Nephron progenitor cell (in vitro differentiated cells): ENCODE measurements around the gene ABCA3.

Experiments used
- DNase-seq: peaks from one replicate; pipeline ENCODE4 v3.0.0; 2021
- H3K27ac Mint-ChIP-seq: 2 replicates; pipeline ENCODE4 v1.8.0; 2021; ENCODE audit warnings: mild to moderate bottlenecking, moderate library complexity, mixed read lengths
- H3K27me3 Mint-ChIP-seq: 2 replicates; pipeline ENCODE4 v1.8.0; 2021; ENCODE audit warnings: mild to moderate bottlenecking, low read depth, mixed read lengths; ENCODE audit not compliant: poor library complexity
- H3K36me3 Mint-ChIP-seq: 2 replicates; pipeline ENCODE4 v1.8.0; 2021; ENCODE audit warnings: low read depth, mixed read lengths
- H3K4me1 Mint-ChIP-seq: 2 replicates; pipeline ENCODE4 v1.8.0; 2021; ENCODE audit warnings: mixed read lengths
- H3K4me3 Mint-ChIP-seq: 2 replicates; pipeline ENCODE4 v1.8.0; 2021; ENCODE audit warnings: mild to moderate bottlenecking, moderate library complexity, mixed read lengths
- H3K9me3 Mint-ChIP-seq: 2 replicates; pipeline ENCODE4 v1.8.0; 2021; ENCODE audit warnings: mild to moderate bottlenecking, moderate library complexity, mixed read lengths
- TF ChIP-seq, protein P1 (sequence below): fragments of 200-600 bp; sonication (generic); IDR thresholded peaks from 2 replicates; pipeline ENCODE4 v1.5.0; 2021; ENCODE audit warnings: antibody characterized with exemption

Gene ABCA3

DNA sequence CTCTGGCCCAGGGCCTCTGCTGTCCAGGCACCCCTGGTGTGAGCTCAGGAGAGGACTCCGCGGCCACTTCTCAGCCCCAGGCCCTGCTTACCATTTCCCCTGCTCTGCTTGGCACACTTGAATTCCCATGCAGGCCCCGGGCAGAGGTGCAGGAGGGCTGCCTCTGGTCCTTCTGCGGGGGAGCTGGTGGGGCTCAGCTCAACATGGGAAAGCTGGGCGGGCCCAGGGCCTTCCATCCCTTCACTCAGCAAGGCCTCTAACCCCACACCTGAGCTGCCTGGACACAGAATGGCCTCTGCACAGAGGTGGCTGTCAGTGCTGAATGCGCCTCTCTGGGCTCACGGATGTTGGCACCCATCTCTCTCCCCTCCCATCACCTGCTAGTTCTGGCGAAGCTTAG is 60.1 kb downstream of the ABCA3 start:
- TF ChIP-seq, protein P1, sequence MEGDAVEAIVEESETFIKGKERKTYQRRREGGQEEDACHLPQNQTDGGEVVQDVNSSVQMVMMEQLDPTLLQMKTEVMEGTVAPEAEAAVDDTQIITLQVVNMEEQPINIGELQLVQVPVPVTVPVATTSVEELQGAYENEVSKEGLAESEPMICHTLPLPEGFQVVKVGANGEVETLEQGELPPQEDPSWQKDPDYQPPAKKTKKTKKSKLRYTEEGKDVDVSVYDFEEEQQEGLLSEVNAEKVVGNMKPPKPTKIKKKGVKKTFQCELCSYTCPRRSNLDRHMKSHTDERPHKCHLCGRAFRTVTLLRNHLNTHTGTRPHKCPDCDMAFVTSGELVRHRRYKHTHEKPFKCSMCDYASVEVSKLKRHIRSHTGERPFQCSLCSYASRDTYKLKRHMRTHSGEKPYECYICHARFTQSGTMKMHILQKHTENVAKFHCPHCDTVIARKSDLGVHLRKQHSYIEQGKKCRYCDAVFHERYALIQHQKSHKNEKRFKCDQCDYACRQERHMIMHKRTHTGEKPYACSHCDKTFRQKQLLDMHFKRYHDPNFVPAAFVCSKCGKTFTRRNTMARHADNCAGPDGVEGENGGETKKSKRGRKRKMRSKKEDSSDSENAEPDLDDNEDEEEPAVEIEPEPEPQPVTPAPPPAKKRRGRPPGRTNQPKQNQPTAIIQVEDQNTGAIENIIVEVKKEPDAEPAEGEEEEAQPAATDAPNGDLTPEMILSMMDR: no peak
- no peak for DNase-seq
- peaks cover 43% of the 10 kb centered on the region for H3K4me1 Mint-ChIP-seq
- H3K9me3 Mint-ChIP-seq: no peaks in the 10 kb centered on the region
- no peak overlapping the region for H3K27ac Mint-ChIP-seq
- no peaks in the 10 kb centered on the region for H3K36me3 Mint-ChIP-seq
- peaks cover 16% of the 10 kb centered on the region for H3K27me3 Mint-ChIP-seq
- H3K4me3 Mint-ChIP-seq: no peak overlapping the region

GRCh38 chr16:2278956-2279800 is 61.4 kb downstream of the ABCA3 start:
- TF ChIP-seq, protein P1: no peak
- H3K9me3 Mint-ChIP-seq: no peaks in the 10 kb centered on the region
- peaks cover 16% of the 10 kb centered on the region for H3K27me3 Mint-ChIP-seq
- DNase-seq: no peak
- no peak overlapping the region for H3K4me3 Mint-ChIP-seq
- H3K27ac Mint-ChIP-seq: no peak overlapping the region
- H3K36me3 Mint-ChIP-seq: no peaks in the 10 kb centered on the region
- H3K4me1 Mint-ChIP-seq: peaks cover 41% of the 10 kb centered on the region

GRCh38 chr16:2278272-2278608 is 62.3 kb downstream of the ABCA3 start:
- no peaks in the 10 kb centered on the region for H3K9me3 Mint-ChIP-seq
- TF ChIP-seq, protein P1: no peak
- no peak for DNase-seq
- H3K27ac Mint-ChIP-seq: no peak overlapping the region
- no peak overlapping the region for H3K4me3 Mint-ChIP-seq
- peaks cover 32% of the 10 kb centered on the region for H3K4me1 Mint-ChIP-seq
- H3K27me3 Mint-ChIP-seq: peaks cover 10% of the 10 kb centered on the region
- peaks cover 4% of the 10 kb centered on the region for H3K36me3 Mint-ChIP-seq

DNA sequence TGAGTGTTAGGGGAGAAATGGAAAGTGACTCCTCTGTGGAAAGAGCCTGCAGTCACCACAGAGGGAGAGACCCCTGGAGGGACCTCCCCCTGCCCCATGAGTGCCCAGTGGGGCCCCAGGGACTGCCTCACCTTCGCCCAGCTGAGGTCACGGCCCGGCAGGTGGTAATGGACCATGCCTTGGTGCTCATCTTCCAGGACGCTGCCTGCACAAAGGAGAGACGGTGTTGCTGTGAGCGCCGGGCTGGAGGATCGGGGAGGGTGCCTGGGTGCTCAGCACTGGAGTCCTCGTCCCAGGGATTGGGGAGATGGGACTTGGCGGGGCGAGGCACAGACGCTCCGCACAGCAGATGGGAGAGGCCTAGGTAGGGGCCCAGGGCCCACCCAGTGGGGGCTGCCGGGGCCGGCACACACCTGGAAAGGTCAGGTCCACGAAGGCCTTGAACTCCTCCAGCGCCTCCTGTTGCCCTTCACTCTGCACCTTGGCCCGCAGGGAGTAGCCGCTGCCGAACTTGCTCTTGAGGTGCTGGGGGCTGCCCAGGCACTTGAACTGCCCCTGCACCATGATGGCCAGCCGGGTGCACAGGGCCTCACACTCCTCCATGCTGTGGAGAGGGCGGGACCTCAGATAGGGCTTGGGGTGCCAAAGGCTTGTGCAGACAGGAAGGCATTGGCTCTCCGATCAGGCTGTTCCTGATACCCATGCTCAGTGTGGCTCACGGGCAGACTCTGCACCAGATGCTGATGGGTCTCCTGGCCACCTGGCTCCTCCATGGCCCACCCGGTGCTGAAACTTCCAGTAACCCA is 62.9 kb downstream of the ABCA3 start:
- Mint-ChIP-seq H3K27me3 (peaks cover 8% of the 10 kb centered on the region), H3K9me3 (no peaks in the 10 kb centered on the region), H3K4me3 (no peak overlapping the region), H3K27ac (no peak overlapping the region), H3K36me3 (peaks cover 4% of the 10 kb centered on the region), H3K4me1 (peaks cover 32% of the 10 kb centered on the region)
- TF ChIP-seq, protein P1: no peak
- no peak for DNase-seq

DNA sequence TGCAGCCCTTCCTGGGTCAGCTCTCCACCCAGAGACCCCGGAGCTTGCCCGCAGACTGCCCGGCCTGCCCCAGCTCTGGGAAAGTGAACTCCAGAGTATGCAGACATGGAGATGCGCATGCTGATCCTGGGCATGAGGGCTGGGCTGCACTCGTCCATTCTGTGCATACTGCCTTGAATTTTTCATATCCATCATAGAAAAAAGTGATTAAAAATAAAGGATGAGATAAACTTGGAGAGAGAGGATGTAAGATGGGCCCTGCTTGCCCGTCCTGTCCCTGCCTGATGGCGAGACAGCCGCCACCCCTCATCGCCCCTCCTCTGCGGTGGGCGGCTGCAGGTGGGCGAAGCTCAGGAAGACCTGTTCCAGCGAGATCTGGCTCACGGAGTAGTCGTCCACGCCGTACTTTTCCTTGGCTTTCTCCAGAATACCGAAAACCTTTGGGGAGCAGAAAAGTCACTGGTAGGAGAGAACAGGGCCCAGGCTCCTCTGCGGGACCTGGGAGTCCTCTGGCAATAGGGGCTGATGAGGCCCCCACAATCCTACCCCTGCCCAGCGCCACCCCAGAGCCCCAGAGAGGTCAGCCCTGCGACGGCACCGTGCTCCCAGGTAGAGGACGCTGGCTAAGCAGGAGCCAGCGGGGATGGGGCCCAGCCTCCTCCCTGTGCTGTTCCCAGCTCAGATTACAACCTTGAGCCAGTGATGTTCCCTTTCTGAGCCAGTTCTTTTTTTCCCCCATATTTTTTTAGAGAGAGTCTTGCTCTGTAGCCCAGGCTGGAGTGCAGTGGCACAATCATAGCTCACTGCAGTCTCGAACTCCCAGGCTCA is 63.9 kb downstream of the ABCA3 start:
- TF ChIP-seq, protein P1: no peak
- no peak for DNase-seq
- Mint-ChIP-seq H3K9me3 (no peaks in the 10 kb centered on the region), H3K36me3 (peaks cover 4% of the 10 kb centered on the region), H3K4me3 (no peak overlapping the region), H3K27ac (no peak overlapping the region), H3K4me1 (peaks cover 32% of the 10 kb centered on the region), H3K27me3 (peaks cover 6% of the 10 kb centered on the region)
